CD4-positive, CD25-positive, alpha-beta regulatory T cell (primary cell): ENCODE results near the gene C2CD4C. TPM values are rescaled to one million over a fixed set of nuclear protein-coding genes. Genes with fewer than 3 reads are reported as not detected.

Experiments
- polyA plus RNA-seq, 4 donors: library from polyadenylated mRNA; unstranded; fragments of 300-500 nt; fragmentation: Illumina TruSeq; gene quantifications; one replicate each; pipeline ENCODE4 v1.2.3, GENCODE V29; 2021
- total RNA-seq: library from RNA; stranded (reverse); gene quantifications from one replicate; pipeline ENCODE4 v1.2.3, GENCODE V29; 2022

Gene C2CD4C
- total and polyA plus RNA-seq, 5 donors from 2014 or later = not detected

Other genes with a start within 250 kb of the C2CD4C start
- 0.12 TPM for gene PLPP2, start 117.7 kb downstream of the C2CD4C start, total RNA-seq
- under 1 TPM in 1 of 4 donors, not detected in 3; 0.22 TPM for gene PLPP2, start 117.7 kb downstream of the C2CD4C start, polyA plus RNA-seq
- 15.8 TPM for gene MIER2, start 64.4 kb downstream of the C2CD4C start, total RNA-seq
- 1 to 10 TPM; 2.0 to 4.3 (median 2.9) TPM for gene MIER2, start 64.4 kb downstream of the C2CD4C start, polyA plus RNA-seq
- gene SHC2, start 51.9 kb upstream of the C2CD4C start, total RNA-seq = not detected
- gene SHC2, start 51.9 kb upstream of the C2CD4C start, polyA plus RNA-seq = not detected
- gene MADCAM1, start 87.3 kb upstream of the C2CD4C start, total RNA-seq = 0.52 TPM
- gene MADCAM1, start 87.3 kb upstream of the C2CD4C start, polyA plus RNA-seq = under 1 TPM in 3 of 4 donors, not detected in 1; 0.16 to 0.33 (median 0.31) TPM
- gene TPGS1, start 98.3 kb upstream of the C2CD4C start, total RNA-seq = 19.3 TPM
- 10 to 100 TPM; 18.2 to 44.4 (median 37.3) TPM for gene TPGS1, start 98.3 kb upstream of the C2CD4C start, polyA plus RNA-seq
- gene CDC34, start 122.6 kb upstream of the C2CD4C start, total RNA-seq = 39.2 TPM
- gene CDC34, start 122.6 kb upstream of the C2CD4C start, polyA plus RNA-seq = 10 to 100 TPM; 32.2 to 37.8 (median 34.8) TPM
- 38.3 TPM for gene GZMM, start 134.9 kb upstream of the C2CD4C start, total RNA-seq
- gene GZMM, start 134.9 kb upstream of the C2CD4C start, polyA plus RNA-seq = 100 to 1,000 TPM in 1 of 4 donors, 10 to 100 TPM in 3; 61.5 to 124 (median 90.0) TPM
- gene BSG, start 163.4 kb upstream of the C2CD4C start, total RNA-seq = 132 TPM
- 100 to 1,000 TPM; 282 to 338 (median 300) TPM for gene BSG, start 163.4 kb upstream of the C2CD4C start, polyA plus RNA-seq
- 1.2 TPM for gene HCN2, start 180.7 kb upstream of the C2CD4C start, total RNA-seq
- gene HCN2, start 180.7 kb upstream of the C2CD4C start, polyA plus RNA-seq = not detected
- gene POLRMT, start 224.4 kb upstream of the C2CD4C start, total RNA-seq = 62.9 TPM
- gene POLRMT, start 224.4 kb upstream of the C2CD4C start, polyA plus RNA-seq = 10 to 100 TPM; 25.4 to 38.1 (median 34.1) TPM
- gene FGF22, start 230.7 kb upstream of the C2CD4C start, total RNA-seq = 0.81 TPM
- gene FGF22, start 230.7 kb upstream of the C2CD4C start, polyA plus RNA-seq = under 1 TPM in 1 of 4 donors, not detected in 3; 0.17 TPM